GM19239 (cell line): ENCODE measurements around the gene RASL10A.
"Not testable (repeated sequence)": the region's sequence is repeated elsewhere in the genome, so short reads cannot be mapped to it uniquely, and the experiment has no call there.

ENCODE experiments used
- DNase-seq: peaks from one replicate; pipeline ENCODE4 v3.0.0; 2011; ENCODE audit warnings: low spot score; ENCODE audit not compliant: insufficient read length
- FAIRE-seq: peaks from 2 replicates; lab custom pipeline; 2011; peaks lifted over from hg19 to GRCh38; lab: Jason Lieb, UNC

Gene RASL10A

GRCh38 chr22:29315286-29316140 lies at the start of gene RASL10A:
TSS of gene RASL10A (minus strand) at chr22:29315697. CDS start at chr22:29315246, 451 bp downstream.
- DNase-seq = no peak
- no peak for FAIRE-seq

- DNase-seq (no peak), FAIRE-seq (no peak)
Measured at GRCh38 chr22:29359469-29359868, 44.0 kb upstream of the RASL10A start.

- FAIRE-seq = not testable (repeated sequence)
Measured at GRCh38 chr22:29357193-29357890, 41.8 kb upstream of the RASL10A start.

GRCh38 chr22:29353860-29354259 lies 38.4 kb upstream of the RASL10A start:
- no peak for FAIRE-seq
- DNase-seq = no peak

More at GRCh38 chr22:29357193-29357890, 41.8 kb upstream of the RASL10A start:
- not testable (repeated sequence) for DNase-seq

- DNase-seq = no peak
- FAIRE-seq = no peak
Measured at GRCh38 chr22:29353286-29353685, 37.8 kb upstream of the RASL10A start.

GRCh38 chr22:29352778-29353177 lies 37.3 kb upstream of the RASL10A start:
- FAIRE-seq = no peak
- no peak for DNase-seq

- DNase-seq = no peak
- FAIRE-seq = no peak
Measured at GRCh38 chr22:29351891-29352290, 36.4 kb upstream of the RASL10A start.

- FAIRE-seq = no peak
- DNase-seq = no peak
Measured at GRCh38 chr22:29351042-29351441, 35.5 kb upstream of the RASL10A start.

GRCh38 chr22:29348956-29349355 lies 33.5 kb upstream of the RASL10A start:
- DNase-seq (no peak), FAIRE-seq (no peak)

GRCh38 chr22:29348041-29348440 lies 32.5 kb upstream of the RASL10A start:
- FAIRE-seq = no peak
- no peak for DNase-seq

GRCh38 chr22:29346659-29347058 lies 31.2 kb upstream of the RASL10A start:
- DNase-seq = no peak
- FAIRE-seq = no peak

- no peak for FAIRE-seq
- DNase-seq = no peak
Measured at GRCh38 chr22:29345932-29346331, 30.4 kb upstream of the RASL10A start.

- DNase-seq, FAIRE-seq: not testable (repeated sequence)
Measured at GRCh38 chr22:29344889-29345288, 29.4 kb upstream of the RASL10A start.

- FAIRE-seq (no peak), DNase-seq (no peak)
Measured at GRCh38 chr22:29344137-29344536, 28.6 kb upstream of the RASL10A start.

GRCh38 chr22:29343313-29343805 lies 27.9 kb upstream of the RASL10A start:
- FAIRE-seq (no peak), DNase-seq (no peak)

GRCh38 chr22:29342577-29343312 lies 27.2 kb upstream of the RASL10A start:
- FAIRE-seq (no peak), DNase-seq (no peak)

GRCh38 chr22:29342177-29342576 lies 26.7 kb upstream of the RASL10A start:
- DNase-seq (no peak), FAIRE-seq (no peak)

- DNase-seq = no peak
- FAIRE-seq = no peak
Measured at GRCh38 chr22:29341849-29342127, 26.3 kb upstream of the RASL10A start.

GRCh38 chr22:29341056-29341848 lies 25.8 kb upstream of the RASL10A start:
- FAIRE-seq (no peak), DNase-seq (no peak)

GRCh38 chr22:29340566-29340965 lies 25.1 kb upstream of the RASL10A start:
- no peak for DNase-seq
- FAIRE-seq = no peak
